Stimulated activated CD4-positive, alpha-beta T cell treated with anti-CD3 and anti-CD28 coated beads, Interleukin-12 subunit alpha, Interleukin-12 subunit beta, amount 100 ng/mL, for 4 hours (primary cell): ENCODE measurements around the gene FSD1.
"Not testable (repeated sequence)": the region's sequence is repeated elsewhere in the genome, so short reads cannot be mapped to it uniquely, and the experiment has no call there.

Experiments used
- DNase-seq: peaks from one replicate; pipeline ENCODE4 v3.0.0-alpha.2; 2020

FSD1 gene

GRCh38 chr19:4304538-4305256, at the start of gene FSD1:
Gene FSD1, plus strand, starts transcription at chr19:4304598. Its CDS starts 149 bp downstream, at chr19:4304747.
- peak; percentile 72 for DNase-seq

GRCh38 chr19:4256563-4256962, 47.8 kb upstream of the FSD1 start:
- DNase-seq = no peak

GRCh38 chr19:4257025-4257424, 47.4 kb upstream of the FSD1 start:
- DNase-seq = no peak

- no peak for DNase-seq
Observed at GRCh38 chr19:4258181-4258580, 46.2 kb upstream of the FSD1 start.

- no peak for DNase-seq
Observed at GRCh38 chr19:4260613-4261191, 43.7 kb upstream of the FSD1 start.

GRCh38 chr19:4264812-4265211, 39.6 kb upstream of the FSD1 start:
- DNase-seq = no peak

DNA sequence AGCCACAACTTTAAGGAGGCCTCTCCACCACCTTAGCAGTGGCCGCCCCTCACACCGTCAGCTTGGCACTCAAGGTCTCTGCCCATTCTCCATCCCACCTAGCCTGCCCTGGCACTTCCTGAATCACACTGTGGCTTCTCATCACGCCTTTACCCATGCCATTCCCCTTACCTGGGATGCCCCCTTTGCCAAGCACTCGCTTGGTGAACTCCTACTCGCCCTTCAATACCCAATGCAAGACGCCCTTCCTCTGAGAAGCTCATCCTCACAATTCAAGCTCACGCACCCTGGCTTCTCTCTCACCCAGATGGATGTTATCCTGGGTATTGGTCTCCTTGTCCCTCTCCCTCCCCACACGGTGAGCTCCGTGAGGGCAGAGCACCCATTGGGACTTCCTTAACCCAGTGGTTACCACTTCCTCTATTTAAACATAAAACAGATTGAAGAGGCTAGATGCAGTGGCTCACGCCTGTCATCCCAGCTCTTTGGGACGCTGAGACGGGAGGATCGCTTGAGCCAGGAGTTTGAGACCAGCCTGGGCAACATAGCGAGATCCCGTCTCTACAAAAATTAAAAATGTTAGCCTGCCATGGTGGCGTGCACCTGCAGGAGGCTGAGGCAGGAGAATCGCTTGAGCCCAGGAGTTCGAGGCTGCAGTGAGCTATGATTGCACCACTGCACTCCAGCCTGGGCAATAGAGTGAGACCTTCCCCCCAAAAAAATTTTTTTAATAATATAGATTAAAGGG, 38.0 kb upstream of the FSD1 start:
- no peak for DNase-seq

DNA sequence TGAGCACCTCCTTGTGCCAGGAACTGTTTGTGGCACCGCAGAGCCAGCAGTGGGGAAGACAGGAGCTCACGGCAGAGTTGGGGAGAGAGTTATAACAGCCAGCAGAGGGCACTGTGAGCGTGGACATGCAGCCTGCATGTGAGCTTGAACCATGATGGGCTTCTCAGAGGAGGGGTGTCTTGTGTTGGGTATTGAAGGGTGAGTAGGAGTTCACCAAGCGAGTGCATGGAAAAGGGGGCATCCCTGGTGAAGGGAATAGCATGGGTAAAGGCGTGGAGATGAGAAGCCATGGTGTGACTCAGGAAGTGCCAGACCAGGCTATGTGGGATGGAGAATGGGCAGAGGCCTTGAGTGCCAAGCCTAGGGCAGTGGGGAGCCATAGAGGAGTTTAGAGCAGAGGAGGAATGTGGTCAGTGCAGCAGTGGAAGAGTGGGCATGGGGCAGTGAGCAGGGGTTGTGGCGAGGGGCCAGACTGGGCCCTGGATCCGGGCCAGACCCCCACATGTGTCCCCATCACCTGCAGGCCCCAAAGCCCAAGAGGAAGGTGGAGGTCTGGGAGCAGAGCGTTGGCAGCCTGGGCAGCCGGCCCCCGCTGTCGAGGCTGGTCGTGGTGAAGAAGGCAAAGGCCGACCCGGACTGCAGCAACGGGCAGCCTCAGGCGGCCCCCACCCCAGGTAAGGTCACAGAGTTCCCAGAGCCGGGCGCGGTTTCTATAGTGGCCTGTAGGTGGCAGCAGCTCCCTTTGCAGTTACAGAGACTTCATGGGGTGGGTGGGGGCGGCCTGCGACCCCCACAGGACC, 37.1 kb upstream of the FSD1 start:
- DNase-seq = peak; percentile 70

- no peak for DNase-seq
Observed at GRCh38 chr19:4267901-4268815, 36.2 kb upstream of the FSD1 start.

DNA sequence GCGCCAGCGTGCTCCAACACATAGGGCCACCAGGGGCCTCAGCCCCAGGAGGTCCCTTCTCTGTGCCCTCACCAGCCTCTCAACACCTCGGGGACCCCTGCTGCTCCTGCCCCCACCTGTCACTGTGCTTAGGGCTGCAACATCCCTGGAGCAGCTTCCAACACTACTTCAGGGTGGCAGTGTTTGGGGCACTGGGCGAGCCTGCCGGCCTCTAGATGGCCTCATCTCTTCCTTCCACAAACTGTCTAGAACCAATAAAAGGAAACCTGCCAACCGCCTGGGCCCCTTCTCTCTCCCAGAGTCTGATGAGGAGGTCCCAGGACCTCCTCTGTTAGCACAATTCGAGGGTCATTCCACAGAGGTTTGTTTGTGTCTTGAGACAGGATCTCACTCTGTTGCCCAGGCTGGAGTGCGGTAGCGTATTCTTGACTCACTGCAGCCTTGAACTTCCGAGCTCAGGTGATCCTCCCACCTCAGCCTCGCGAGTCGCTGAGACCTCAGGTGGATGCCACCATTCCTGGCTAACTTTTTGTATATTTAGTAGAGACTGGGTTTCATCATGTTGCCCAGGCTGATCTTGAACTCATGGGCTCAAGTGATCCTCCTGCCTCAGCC, 35.5 kb upstream of the FSD1 start:
- no peak for DNase-seq

DNA sequence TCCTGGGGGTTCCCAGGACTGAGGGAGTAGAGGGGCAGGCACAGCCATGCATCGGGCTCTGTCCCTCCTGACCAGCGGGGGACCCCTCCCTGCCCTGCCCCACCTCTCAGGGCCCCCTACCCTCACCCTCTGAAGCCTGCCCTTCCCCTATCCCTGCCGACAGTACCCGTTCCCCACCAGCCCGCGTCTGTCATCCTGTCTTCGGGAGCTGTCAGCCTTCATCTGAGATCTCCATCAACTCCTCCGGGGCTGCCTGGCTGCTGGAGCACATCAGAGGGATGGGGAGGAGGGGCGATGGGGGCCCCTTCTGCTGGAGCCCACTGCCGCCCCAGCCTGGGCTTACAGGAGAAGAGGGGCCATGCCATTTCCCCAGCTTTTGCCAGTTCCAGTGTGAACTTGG, 31.5 kb upstream of the FSD1 start:
- no peak for DNase-seq

DNA sequence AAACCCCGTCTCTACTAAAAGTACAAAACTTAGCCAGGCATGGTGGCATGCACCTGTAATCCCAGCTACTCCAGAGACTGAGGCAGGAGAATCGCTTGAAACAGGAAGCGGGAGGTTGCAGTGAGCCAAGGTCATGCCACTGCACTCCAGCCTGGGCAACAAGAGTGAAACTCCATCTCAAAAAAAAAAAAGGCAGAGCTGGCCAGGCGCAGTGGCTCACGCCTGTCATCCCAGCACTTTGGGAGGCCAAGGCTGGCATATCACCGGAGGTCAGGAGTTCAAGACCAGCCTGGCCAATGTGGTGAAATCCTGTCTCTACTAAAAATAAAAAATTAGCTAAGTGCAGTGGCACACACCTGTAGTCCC, 30.1 kb upstream of the FSD1 start:
- not testable (repeated sequence) for DNase-seq

DNA sequence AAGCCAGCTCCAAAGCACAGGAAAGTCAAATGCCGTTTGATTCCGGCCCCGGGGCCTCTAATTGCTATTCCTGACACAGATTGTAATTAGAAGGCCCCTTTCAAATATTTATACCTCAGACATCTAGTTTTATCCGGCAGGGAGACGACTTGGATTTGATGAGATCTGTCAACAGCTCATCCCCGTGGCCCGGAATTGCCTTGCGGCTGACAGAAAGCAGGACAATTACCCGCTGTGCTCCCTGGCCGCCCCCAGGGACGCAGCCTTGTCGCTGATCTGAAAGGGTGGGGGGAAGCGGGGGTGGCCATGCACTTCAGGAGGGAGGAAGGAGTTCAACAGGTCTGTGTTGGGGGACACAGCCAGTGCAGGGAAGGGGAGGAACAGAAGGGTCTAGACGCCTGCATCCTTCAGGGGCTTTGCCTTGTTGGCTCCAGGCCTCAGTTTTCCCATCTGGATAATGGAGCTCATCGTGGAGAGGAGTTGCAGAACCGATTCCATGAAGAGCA, 27.2 kb upstream of the FSD1 start:
- no peak for DNase-seq

- no peak for DNase-seq
Observed at GRCh38 chr19:4278010-4278409, 26.4 kb upstream of the FSD1 start.

GRCh38 chr19:4278419-4279266, 25.8 kb upstream of the FSD1 start, which contains the start of gene SHD:
Gene SHD, plus strand, starts transcription at chr19:4279266. Its CDS starts 798 bp downstream, at chr19:4280064.
- no peak for DNase-seq

GRCh38 chr19:4279267-4279529, 25.2 kb upstream of the FSD1 start:
- DNase-seq = no peak

- DNase-seq = no peak
Observed at GRCh38 chr19:4279530-4280422, 24.6 kb upstream of the FSD1 start.

GRCh38 chr19:4284176-4284958, 20.0 kb upstream of the FSD1 start:
- DNase-seq = no peak

DNA sequence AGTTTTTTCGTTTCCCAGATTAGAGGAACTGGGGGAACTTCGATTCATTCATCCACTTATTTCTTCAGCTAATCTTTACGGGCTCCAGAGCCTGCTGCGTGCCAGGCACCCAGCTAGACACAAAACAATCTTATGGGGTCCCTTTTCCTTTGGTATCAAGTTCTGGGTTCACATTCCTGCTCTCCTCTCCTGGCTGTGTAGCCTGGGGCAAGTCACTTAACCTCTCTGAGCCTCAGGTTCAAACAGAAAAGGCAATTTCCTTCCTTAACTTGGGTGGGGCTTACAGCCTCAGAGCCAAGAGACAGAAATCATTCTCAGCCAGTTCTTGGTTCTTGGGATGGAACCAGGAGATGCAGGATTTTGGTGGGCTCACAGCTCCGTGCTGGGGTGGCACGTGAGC, 19.4 kb upstream of the FSD1 start:
- DNase-seq = no peak
